Neuronal stem cell (in vitro differentiated cells): ENCODE results near the gene SPINK4.

Experiments used
- DNase-seq: peaks from one replicate; pipeline ENCODE4 v3.0.0-alpha.2; 2013; ENCODE audit warnings: low spot score
- H2AFZ ChIP-seq: one replicate; pipeline ENCODE4 v1.6.1; 2013; ENCODE audit warnings: mild to moderate bottlenecking, low read length, inconsistent platforms
- H2AK5ac ChIP-seq: 2 replicates; pipeline ENCODE4 v1.6.1; 2013; ENCODE audit warnings: low read depth, mild to moderate bottlenecking, inconsistent platforms, low read length, moderate library complexity, mixed read lengths
- H2BK120ac ChIP-seq: 2 replicates; pipeline ENCODE4 v1.6.1; 2013; ENCODE audit warnings: low read depth, mild to moderate bottlenecking, inconsistent platforms, low read length, moderate library complexity, mixed read lengths
- H2BK12ac ChIP-seq: one replicate; pipeline ENCODE4 v1.6.1; 2013; ENCODE audit warnings: low read length, inconsistent platforms
- H2BK15ac ChIP-seq: 2 replicates; pipeline ENCODE4 v1.6.1; 2013; ENCODE audit warnings: mild to moderate bottlenecking, low read length, inconsistent platforms, mixed read lengths
- H2BK5ac ChIP-seq: one replicate; pipeline ENCODE4 v1.6.1; 2013; ENCODE audit warnings: inconsistent platforms, mild to moderate bottlenecking, low read length, moderate library complexity
- H3K14ac ChIP-seq: one replicate; pipeline ENCODE4 v1.6.1; 2013; ENCODE audit warnings: low read length, inconsistent platforms
- H3K18ac ChIP-seq: 2 replicates; pipeline ENCODE4 v1.6.1; 2013; ENCODE audit warnings: low read length, inconsistent platforms
- H3K23ac ChIP-seq: 2 replicates; pipeline ENCODE4 v1.6.1; 2013; ENCODE audit warnings: low read depth, mild to moderate bottlenecking, mixed read lengths, low read length, inconsistent platforms; ENCODE audit not compliant: poor library complexity
- H3K27ac ChIP-seq: replicated peaks from 3 replicates; pipeline ENCODE4 v1.5.1; 2013; ENCODE audit warnings: low read length, inconsistent platforms
- H3K27me3 ChIP-seq, 3 experiments: 2 replicates each; pipeline ENCODE4 v1.6.1; 2013; ENCODE audit warnings: low read length in 3 of 3, mild to moderate bottlenecking in 2 of 3, inconsistent platforms in 1 of 3, low read depth in 1 of 3, mixed read lengths in 1 of 3, moderate library complexity in 1 of 3; ENCODE audit not compliant: control insufficient read depth in 3 of 3, insufficient read depth in 3 of 3
- H3K36me3 ChIP-seq, 2 donors: replicated peaks in 1 of 2; 2 replicates each; pipeline ENCODE4 v1.6.1; 2013; ENCODE audit warnings: low read length in 2 of 2; ENCODE audit not compliant: control insufficient read depth in 2 of 2, insufficient read depth in 2 of 2
- H3K4ac ChIP-seq: 2 replicates; pipeline ENCODE4 v1.6.1; 2013; ENCODE audit warnings: inconsistent platforms, mild to moderate bottlenecking, low read length, moderate library complexity
- H3K4me1 ChIP-seq, 2 donors: 1 replicate in 1 of 2; 2 replicates in 1 of 2; pipeline ENCODE4 v1.6.1; 2013; ENCODE audit warnings: low read length in 2 of 2, low read depth in 1 of 2; ENCODE audit not compliant: control insufficient read depth in 2 of 2, insufficient read depth in 1 of 2
- H3K4me2 ChIP-seq: one replicate; pipeline ENCODE4 v1.6.1; 2013; ENCODE audit warnings: mild to moderate bottlenecking, low read length, inconsistent platforms; ENCODE audit not compliant: insufficient read depth, poor library complexity, severe bottlenecking
- H3K4me3 ChIP-seq, 2 donors: 2 replicates each; pipeline ENCODE4 v1.5.1; 2013; ENCODE audit warnings: low read length in 2 of 2, mild to moderate bottlenecking in 2 of 2, inconsistent platforms in 1 of 2, moderate library complexity in 1 of 2
- H3K79me1 ChIP-seq: one replicate; pipeline ENCODE4 v1.6.1; 2013; ENCODE audit warnings: low read depth, mild to moderate bottlenecking, inconsistent platforms, low read length, moderate library complexity
- H3K9ac ChIP-seq: one replicate; pipeline ENCODE4 v1.6.1; 2013; ENCODE audit warnings: mild to moderate bottlenecking, low read depth, low read length, inconsistent platforms; ENCODE audit not compliant: poor library complexity
- H3K9me3 ChIP-seq, 2 donors: replicated peaks in 1 of 2; 2 replicates each; pipeline versions ENCODE3 to v1.6.1; 2013; ENCODE audit warnings: low read length in 2 of 2, mild to moderate bottlenecking in 2 of 2, inconsistent platforms in 1 of 2, low read depth in 1 of 2, mixed read lengths in 1 of 2, moderate library complexity in 1 of 2; ENCODE audit not compliant: control insufficient read depth in 2 of 2, insufficient read depth in 1 of 2
- H4K8ac ChIP-seq: one replicate; pipeline ENCODE4 v1.6.1; 2013; ENCODE audit warnings: low read depth, mild to moderate bottlenecking, inconsistent platforms, low read length, moderate library complexity
- H4K91ac ChIP-seq: one replicate; pipeline ENCODE4 v1.6.1; 2013; ENCODE audit warnings: low read length, low read depth, mild to moderate bottlenecking, inconsistent platforms; ENCODE audit not compliant: poor library complexity
- WGBS, 2 donors: extraction: QIAGEN DNeasy Blood & Tissue Kit; methylation state at CpG; one replicate each; pipeline ENCODE4 v1.1.7; 2013; ENCODE audit warnings: missing lambda C conversion rate in 2 of 2, mixed read lengths in 1 of 2; ENCODE audit not compliant: insufficient read length in 2 of 2, insufficient replicate concordance in 1 of 2; ENCODE audit errors: extremely low coverage in 2 of 2; 5-methylcytosine and 5-hydroxymethylcytosine counted together

The SPINK4 gene

GRCh38 chr9:33233626-33234342 is 6.2 kb upstream of the SPINK4 start:
- no peak for DNase-seq
- no peak overlapping the region for H3K27ac ChIP-seq

GRCh38 chr9:33234511-33235467 is 5.2 kb upstream of the SPINK4 start:
- Histone ChIP-seq H4K91ac (no peak overlapping the region), H3K27ac (no peak overlapping the region), H3K9ac (no peak overlapping the region), H3K4me2 (no peak overlapping the region), H2BK120ac (no peak overlapping the region), H2BK5ac (no peak overlapping the region), H3K79me1 (no peaks in the 10 kb centered on the region), H3K4me1 (peaks cover 0 to 2% of the 10 kb centered on the region in 2 donors), H3K14ac (no peak overlapping the region), H3K9me3 (no peaks in the 10 kb centered on the region), H2AK5ac (no peak overlapping the region), H2BK12ac (no peak overlapping the region), H3K27me3 (peaks cover 0 to 11% (median 3%) of the 10 kb centered on the region in 3 experiments), H4K8ac (no peak overlapping the region), H2BK15ac (no peak overlapping the region), H2AFZ (no peak overlapping the region), H3K4ac (no peak overlapping the region), H3K4me3 (no peak overlapping the region), H3K36me3 (no peaks in the 10 kb centered on the region), H3K18ac (no peak overlapping the region), H3K23ac (no peak overlapping the region)
- no CpG with 5 or more reads among the region's 9 CpGs for WGBS, 2 donors
- no peak for DNase-seq

More at GRCh38 chr9:33233626-33234342, 6.2 kb upstream of the SPINK4 start:
- Histone ChIP-seq H3K9me3 (no peaks in the 10 kb centered on the region), H3K4me1 (peaks cover 0 to 2% of the 10 kb centered on the region in 2 donors), H2BK15ac (no peak overlapping the region), H2BK5ac (no peak overlapping the region), H2AFZ (no peak overlapping the region), H3K36me3 (no peaks in the 10 kb centered on the region), H3K4me3 (no peak overlapping the region), H3K79me1 (no peaks in the 10 kb centered on the region), H3K4me2 (no peak overlapping the region), H4K91ac (no peak overlapping the region), H3K23ac (peak overlapping the region; percentile 20), H3K27me3 (peaks cover 0 to 11% (median 3%) of the 10 kb centered on the region in 3 experiments), H3K14ac (no peak overlapping the region), H2AK5ac (no peak overlapping the region), H2BK12ac (no peak overlapping the region), H3K9ac (no peak overlapping the region), H3K4ac (peak overlapping the region; percentile 17), H2BK120ac (no peak overlapping the region), H3K18ac (no peak overlapping the region), H4K8ac (no peak overlapping the region)
- WGBS, 2 donors, result no CpG with 5 or more reads among the region's 1 CpG

DNA sequence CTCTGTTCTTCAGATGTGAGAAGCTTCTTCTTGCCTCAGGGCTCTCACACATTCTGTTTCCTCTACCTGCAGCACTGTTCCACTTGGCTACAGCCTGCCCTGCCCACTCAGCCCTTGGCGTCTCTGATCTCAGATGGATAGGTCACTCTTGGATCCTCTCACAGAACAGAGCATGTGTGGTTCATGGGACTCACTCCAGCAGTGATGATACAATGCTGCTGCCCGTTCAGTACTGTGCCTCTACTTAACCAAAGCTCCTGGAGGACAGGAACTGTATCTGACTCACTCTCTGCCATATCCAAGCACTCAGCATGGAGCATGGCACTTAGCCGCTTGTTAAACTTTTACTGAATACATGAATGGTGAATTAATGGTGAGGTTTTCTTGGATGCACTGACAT is 3.4 kb upstream of the SPINK4 start:
- no peak overlapping the region for H3K4ac ChIP-seq
- H2BK12ac ChIP-seq, result no peak overlapping the region
- H3K14ac ChIP-seq, result no peak overlapping the region
- no peaks in the 10 kb centered on the region for H3K79me1 ChIP-seq
- no peak overlapping the region for H3K23ac ChIP-seq
- H3K27ac ChIP-seq, result no peak overlapping the region
- no peak overlapping the region for H2BK15ac ChIP-seq
- no peaks in the 10 kb centered on the region for H3K9me3 ChIP-seq
- no peak overlapping the region for H4K91ac ChIP-seq
- DNase-seq, result no peak
- H2BK5ac ChIP-seq, result no peak overlapping the region
- H3K4me3 ChIP-seq, result no peak overlapping the region
- no peaks in the 10 kb centered on the region for H3K36me3 ChIP-seq
- H2AK5ac ChIP-seq, result no peak overlapping the region
- H2AFZ ChIP-seq, result no peak overlapping the region
- H3K4me2 ChIP-seq, result no peak overlapping the region
- H2BK120ac ChIP-seq, result no peak overlapping the region
- H3K27me3 ChIP-seq, result peaks cover 0 to 11% (median 3%) of the 10 kb centered on the region in 3 experiments
- no peak overlapping the region for H3K18ac ChIP-seq
- no peak overlapping the region for H4K8ac ChIP-seq
- peaks cover 0 to 2% of the 10 kb centered on the region in 2 donors for H3K4me1 ChIP-seq
- no peak overlapping the region for H3K9ac ChIP-seq
- no CpG with 5 or more reads among the region's 3 CpGs for WGBS, 2 donors

DNA sequence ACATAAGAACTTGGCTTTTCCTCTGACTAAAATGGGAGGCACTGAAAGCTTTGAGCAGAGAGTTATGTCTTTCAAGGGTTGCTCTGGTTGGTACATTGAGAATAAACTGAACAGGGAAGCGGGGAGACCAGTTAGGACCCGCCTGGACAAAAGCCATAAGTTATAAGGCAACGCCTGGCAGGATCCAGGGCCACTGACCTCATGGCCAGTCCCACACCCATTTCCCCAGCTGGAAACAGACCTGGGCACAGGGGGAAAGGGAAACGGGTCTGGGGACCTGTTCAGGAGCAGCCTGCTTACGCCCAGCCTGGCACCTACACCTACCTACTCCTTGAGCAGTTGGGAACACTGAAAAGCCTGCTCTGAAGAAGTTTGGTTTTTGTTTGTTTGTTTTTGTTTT is 1.3 kb downstream of the SPINK4 start:
- Histone ChIP-seq H4K91ac (no peak overlapping the region), H2AFZ (no peak overlapping the region), H3K4me3 (no peak overlapping the region), H4K8ac (no peak overlapping the region), H3K27ac (no peak overlapping the region), H3K36me3 (no peaks in the 10 kb centered on the region), H2BK15ac (no peak overlapping the region), H3K4me2 (no peak overlapping the region), H3K4ac (no peak overlapping the region), H3K79me1 (no peaks in the 10 kb centered on the region), H2BK120ac (no peak overlapping the region), H3K18ac (no peak overlapping the region), H2AK5ac (no peak overlapping the region), H3K9me3 (no peaks in the 10 kb centered on the region), H3K27me3 (peaks cover 0 to 3% (median 3%) of the 10 kb centered on the region in 3 experiments), H3K4me1 (peaks cover 0 to 2% of the 10 kb centered on the region in 2 donors), H3K9ac (no peak overlapping the region), H2BK12ac (no peak overlapping the region), H2BK5ac (no peak overlapping the region), H3K23ac (no peak overlapping the region), H3K14ac (no peak overlapping the region)
- WGBS, 2 donors, result no CpG with 5 or more reads among the region's 5 CpGs
- no peak for DNase-seq
